Body of pancreas (tissue), 4 donors: ENCODE results near the gene SLC26A3.

Experiments
- POLR2A ChIP-seq, 3 donors: fragments of 450-650 bp; IDR thresholded peaks; one replicate each; pipeline ENCODE4 v1.6.1; 2016; ENCODE audit warnings: antibody characterized with exemption in 3 of 3, mild to moderate bottlenecking in 2 of 3
- TF ChIP-seq, protein P1 (sequence below), 7 experiments: fragments of 450-650 bp in 4 of 7; fragments of 200-600 bp in 3 of 7; sonication (generic) in 3 of 7; IDR thresholded peaks; one replicate each; pipeline ENCODE4 v1.5.1; 2016 to 2019; ENCODE audit warnings: antibody characterized with exemption in 7 of 7

DNA sequence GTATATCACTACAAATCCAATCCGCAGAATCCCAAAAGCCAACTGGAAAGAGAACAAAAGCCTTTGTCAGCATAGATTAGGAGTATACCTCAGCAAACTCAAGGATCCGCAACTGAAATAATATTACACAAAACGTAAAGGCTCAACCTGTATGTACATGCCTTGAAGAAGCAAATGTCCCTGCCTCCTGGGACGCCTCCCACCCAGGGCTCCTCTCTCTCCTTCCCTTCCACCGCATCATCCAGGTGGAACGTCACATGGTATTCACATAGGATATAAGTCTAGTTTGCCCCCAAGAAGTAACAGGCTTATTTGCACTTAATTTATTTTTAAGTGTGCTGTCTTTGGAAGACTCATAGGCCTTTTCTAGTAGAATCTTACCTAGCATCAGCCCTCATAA, 13.4 kb downstream of the SLC26A3 start:
- TF ChIP-seq, protein P1, sequence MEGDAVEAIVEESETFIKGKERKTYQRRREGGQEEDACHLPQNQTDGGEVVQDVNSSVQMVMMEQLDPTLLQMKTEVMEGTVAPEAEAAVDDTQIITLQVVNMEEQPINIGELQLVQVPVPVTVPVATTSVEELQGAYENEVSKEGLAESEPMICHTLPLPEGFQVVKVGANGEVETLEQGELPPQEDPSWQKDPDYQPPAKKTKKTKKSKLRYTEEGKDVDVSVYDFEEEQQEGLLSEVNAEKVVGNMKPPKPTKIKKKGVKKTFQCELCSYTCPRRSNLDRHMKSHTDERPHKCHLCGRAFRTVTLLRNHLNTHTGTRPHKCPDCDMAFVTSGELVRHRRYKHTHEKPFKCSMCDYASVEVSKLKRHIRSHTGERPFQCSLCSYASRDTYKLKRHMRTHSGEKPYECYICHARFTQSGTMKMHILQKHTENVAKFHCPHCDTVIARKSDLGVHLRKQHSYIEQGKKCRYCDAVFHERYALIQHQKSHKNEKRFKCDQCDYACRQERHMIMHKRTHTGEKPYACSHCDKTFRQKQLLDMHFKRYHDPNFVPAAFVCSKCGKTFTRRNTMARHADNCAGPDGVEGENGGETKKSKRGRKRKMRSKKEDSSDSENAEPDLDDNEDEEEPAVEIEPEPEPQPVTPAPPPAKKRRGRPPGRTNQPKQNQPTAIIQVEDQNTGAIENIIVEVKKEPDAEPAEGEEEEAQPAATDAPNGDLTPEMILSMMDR (IDR thresholded peaks at IDR 0.05): no peak
- no peak for TF ChIP-seq POLR2A (IDR thresholded peaks at IDR 0.05)
